Tibial artery (tissue), 4 donors: ENCODE results near the gene PLPPR2.
A peak's percentile ranks its signal among the peaks of the same experiment; 100 is the strongest.
"Not testable (repeated sequence)": the region's sequence is repeated elsewhere in the genome, so short reads cannot be mapped to it uniquely, and the experiment has no call there.

Experiments
- DNase-seq, 2 donors: peaks; one replicate each; pipeline ENCODE4 v3.0.0-alpha.2; 2019
- H3K27ac ChIP-seq, 2 donors: fragments of 200-600 bp; sonication (generic) in 1 of 2; 1 replicate in 1 of 2; 2 replicates in 1 of 2; pipeline ENCODE4 v1.5.1; 2018 to 2019; ENCODE audit warnings: mild to moderate bottlenecking in 1 of 2
- H3K27me3 ChIP-seq, 2 donors: fragments of 200-600 bp; sonication (generic) in 1 of 2; one replicate each; pipeline versions ENCODE4 v1.5.1 to v1.6.0; 2016 to 2019
- H3K36me3 ChIP-seq, 3 donors: fragments of 200-600 bp; sonication (generic) in 2 of 3; one replicate each; pipeline ENCODE4 v1.5.1; 2016 to 2019; ENCODE audit warnings: mild to moderate bottlenecking in 2 of 3
- H3K4me1 ChIP-seq, 4 donors: fragments of 200-600 bp; sonication (generic) in 2 of 4; 1 replicate in 3 of 4; 2 replicates in 1 of 4; pipeline ENCODE4 v1.5.1; 2016 to 2019
- H3K4me3 ChIP-seq, 2 donors: fragments of 200-600 bp; sonication (generic) in 1 of 2; 1 replicate in 1 of 2; 2 replicates in 1 of 2; pipeline ENCODE4 v1.5.1; 2018 to 2019; ENCODE audit warnings: mild to moderate bottlenecking in 2 of 2
- H3K9me3 ChIP-seq, 3 donors: fragments of 200-600 bp; sonication (generic) in 1 of 3; one replicate each; pipeline ENCODE4 v1.5.1; 2016 to 2019
- CTCF ChIP-seq, 2 experiments: fragments of 200-600 bp in 1 of 2; fragments of 450-650 bp in 1 of 2; IDR thresholded peaks; one replicate each; pipeline ENCODE4 v1.5.1; 2017 to 2019; ENCODE audit warnings: antibody characterized with exemption in 2 of 2, mild to moderate bottlenecking in 1 of 2, moderate library complexity in 1 of 2
- intact Hi-C: fragments of 100-400 bp; cut with DNase I; formaldehyde crosslinking; loops from one replicate; pipeline ENCODE4 v1.15.0; 2023; ENCODE audit warnings: low total_unique reads

PLPPR2 gene

GRCh38 chr19:11338569-11339253 lies 16.5 kb upstream of the PLPPR2 start:
- intact Hi-C loops, result loop anchor here (5.0 kb wide), 1 partner anchor 46 kb away; no protein-coding TSS in a partner anchor

DNA sequence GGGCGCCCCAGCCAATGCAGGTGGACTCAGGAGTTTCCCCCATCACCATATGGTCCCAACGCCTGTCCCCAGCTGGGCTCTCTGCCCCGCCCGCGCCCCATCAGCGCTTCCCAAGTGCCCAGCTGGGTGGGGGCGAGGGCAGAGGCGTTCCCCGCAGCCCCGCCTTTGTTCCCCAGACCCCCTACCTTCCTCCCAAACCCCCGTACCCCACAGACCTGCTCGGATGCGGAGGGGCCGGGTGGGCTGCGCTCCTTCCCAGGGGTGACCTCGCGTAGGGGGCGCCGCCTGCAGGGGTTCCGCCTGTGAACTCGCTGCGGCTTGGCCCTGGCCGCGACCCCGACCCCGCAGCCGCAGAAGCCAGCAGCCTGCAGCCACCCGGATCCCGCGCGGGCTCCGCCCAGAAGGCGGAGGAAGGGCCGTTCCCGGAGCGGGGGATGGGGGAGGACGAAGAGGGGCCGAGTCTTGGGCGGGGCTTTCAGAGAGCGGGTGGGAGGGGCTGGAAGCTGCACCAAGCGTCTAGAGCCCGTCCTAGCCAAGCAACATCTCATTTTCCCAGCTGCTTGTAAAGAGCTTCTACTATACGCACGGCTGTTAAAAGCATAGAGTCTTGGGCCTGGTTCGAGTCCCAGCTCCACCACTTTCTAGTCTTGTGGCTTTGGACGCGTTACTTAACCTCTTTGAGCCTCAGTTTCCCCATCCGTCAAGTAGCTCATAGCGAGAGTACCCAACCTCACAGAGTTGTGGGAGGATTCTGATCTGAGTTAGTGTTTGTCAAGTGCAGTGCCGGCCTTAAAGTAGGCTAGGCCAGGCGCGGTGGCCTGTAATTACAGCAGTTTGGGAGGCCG lies 15.8 kb upstream of the PLPPR2 start, which contains the start of gene RAB3D:
Gene RAB3D (minus strand): TSS at position 404 of the 845 bp plus-strand sequence. CDS start 2,258 bp downstream, outside the sequence.
- Histone ChIP-seq H3K27me3 (no peaks in the 10 kb centered on the region), H3K4me1 (peaks cover 0 to 40% (median 28%) of the 10 kb centered on the region in 4 donors), H3K4me3 (peak within 1 kb of the TSS; percentile 67 to 89), H3K36me3 (peaks cover 22 to 46% (median 28%) of the 10 kb centered on the region in 3 donors), H3K9me3 (no peaks in the 10 kb centered on the region), H3K27ac (peak within 1 kb of the TSS; percentile 80 to 81)
- DNase-seq, result peak; percentile 91 to 97
- intact Hi-C loops, result loop anchor here (5.0 kb wide), 1 partner anchor 47 kb away; no protein-coding TSS in a partner anchor
- no peak for TF ChIP-seq CTCF (IDR thresholded peaks at IDR 0.05)

More at GRCh38 chr19:11338569-11339253, 16.5 kb upstream of the PLPPR2 start:
- no peak for TF ChIP-seq CTCF (IDR thresholded peaks at IDR 0.05)
- no peaks in the 10 kb centered on the region for H3K27me3 ChIP-seq
- peak overlapping the region; percentile 67 to 89 for H3K4me3 ChIP-seq
- peak overlapping the region; percentile 80 to 81 for H3K27ac ChIP-seq
- H3K4me1 ChIP-seq, result peaks cover 0 to 32% (median 21%) of the 10 kb centered on the region in 4 donors
- DNase-seq, result no peak
- no peaks in the 10 kb centered on the region for H3K9me3 ChIP-seq
- peaks cover 29 to 54% (median 36%) of the 10 kb centered on the region in 3 donors for H3K36me3 ChIP-seq

DNA sequence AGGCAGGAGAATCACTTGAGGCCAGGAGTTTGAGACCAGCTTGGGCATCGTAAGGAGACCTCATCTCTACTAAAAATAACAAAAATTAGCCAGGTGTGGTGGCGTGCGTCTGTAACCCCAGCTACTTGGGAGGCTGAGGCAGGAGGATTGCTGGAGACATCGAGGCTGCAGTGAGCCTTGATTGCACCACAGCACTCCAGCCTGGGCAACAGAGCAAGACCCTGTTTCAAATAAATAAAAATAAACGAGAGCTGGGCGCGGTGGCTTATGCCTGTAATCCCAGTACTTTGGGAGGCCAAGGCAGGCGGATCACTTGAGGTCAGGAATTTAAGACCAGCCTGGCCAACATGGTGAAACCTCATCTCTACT lies 15.1 kb upstream of the PLPPR2 start:
- intact Hi-C loops, result not testable (repeated sequence)
- H3K36me3 ChIP-seq, result peaks cover 16 to 40% (median 22%) of the 10 kb centered on the region in 3 donors
- peak overlapping the region; percentile 80 to 81 for H3K27ac ChIP-seq

GRCh38 chr19:11342429-11342828 lies 12.8 kb upstream of the PLPPR2 start:
- H3K4me3 ChIP-seq, result no peak overlapping the region
- no peaks in the 10 kb centered on the region for H3K27me3 ChIP-seq
- H3K9me3 ChIP-seq, result no peaks in the 10 kb centered on the region
- peaks cover 0 to 17% (median 5%) of the 10 kb centered on the region in 3 donors for H3K36me3 ChIP-seq
- DNase-seq, result no peak
- peaks cover 0 to 58% (median 47%) of the 10 kb centered on the region in 4 donors for H3K4me1 ChIP-seq
- no peak overlapping the region for H3K27ac ChIP-seq
- no peak for TF ChIP-seq CTCF (IDR thresholded peaks at IDR 0.05)
- intact Hi-C loops, result no loop called here

More for the DNA sequence above, 15.1 kb upstream of the PLPPR2 start:
- H3K4me1 ChIP-seq, result peaks cover 0 to 46% (median 34%) of the 10 kb centered on the region in 4 donors
- H3K9me3 ChIP-seq, DNase-seq, H3K27me3 ChIP-seq: not testable (repeated sequence)
- H3K4me3 ChIP-seq, result peak overlapping the region; percentile 67 to 89

- no peak for TF ChIP-seq CTCF (IDR thresholded peaks at IDR 0.05)
- peak overlapping the region; percentile 88 to 94 for H3K27ac ChIP-seq
- no peak for DNase-seq
- H3K9me3 ChIP-seq, result no peaks in the 10 kb centered on the region
- H3K4me3 ChIP-seq, result peak overlapping the region; percentile 83 to 85
- intact Hi-C loops, result loop anchor here (5.0 kb wide), 1 partner anchor 37 kb away; the partner anchor contains the start of gene EPOR
- H3K36me3 ChIP-seq, result peaks cover 0 to 24% (median 14%) of the 10 kb centered on the region in 3 donors
- H3K4me1 ChIP-seq, result peaks cover 0 to 37% (median 32%) of the 10 kb centered on the region in 4 donors
- no peaks in the 10 kb centered on the region for H3K27me3 ChIP-seq
Observed at GRCh38 chr19:11345122-11345803, 10.0 kb upstream of the PLPPR2 start.
